ENCODE data around the gene LYPD6. TPM values are rescaled to one million over a fixed set of nuclear protein-coding genes. Genes with fewer than 3 reads are reported as not detected.
A peak's percentile ranks its signal among the peaks of the same experiment; 100 is the strongest.

Gene LYPD6
- total and polyA plus RNA-seq, 9 of the 15 experiments (the other 6 are each of a cell fraction or from before 2014, with no cell fraction given): not detected

DNA sequence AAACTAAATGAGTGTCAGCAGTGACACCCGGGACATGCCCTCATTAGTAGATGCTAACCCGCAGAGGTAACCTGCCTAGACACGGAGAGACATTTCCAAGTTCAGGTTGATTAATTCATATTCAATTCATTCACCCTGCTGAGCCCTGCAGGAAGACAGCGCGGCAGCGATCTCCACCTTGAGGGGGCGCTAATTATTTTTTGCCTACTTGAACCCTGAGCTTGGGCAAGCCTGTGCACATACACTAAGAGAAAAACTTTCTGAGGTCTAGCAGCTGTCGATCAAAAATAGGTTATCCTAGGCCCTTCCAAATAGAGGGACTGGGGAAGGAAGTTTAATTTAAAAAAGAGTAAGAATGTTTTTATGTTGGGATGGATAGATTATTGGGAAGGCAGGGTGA lies 1.3 kb upstream of the LYPD6 start:
- DNase-seq (ENCODE audit: extremely low read depth in 1 of 4, low spot score in 3 of 4) (no peak), ATAC-seq (no peak; the same call in 1 of the 3 replicates), FAIRE-seq (no peak)
- in situ Hi-C loops (cut with MboI) (no loop called here), intact Hi-C loops (cut with micrococcal nuclease) (no loop called here)
- no peak overlapping the region for H3K9ac ChIP-seq (ENCODE audit: insufficient read depth in 1 of 2, low read depth in 2 of 2, low read length in 2 of 2)
- H2AFZ ChIP-seq (ENCODE audit: low read depth, low read length): no peak overlapping the region
- TF ChIP-seq, protein P1, sequence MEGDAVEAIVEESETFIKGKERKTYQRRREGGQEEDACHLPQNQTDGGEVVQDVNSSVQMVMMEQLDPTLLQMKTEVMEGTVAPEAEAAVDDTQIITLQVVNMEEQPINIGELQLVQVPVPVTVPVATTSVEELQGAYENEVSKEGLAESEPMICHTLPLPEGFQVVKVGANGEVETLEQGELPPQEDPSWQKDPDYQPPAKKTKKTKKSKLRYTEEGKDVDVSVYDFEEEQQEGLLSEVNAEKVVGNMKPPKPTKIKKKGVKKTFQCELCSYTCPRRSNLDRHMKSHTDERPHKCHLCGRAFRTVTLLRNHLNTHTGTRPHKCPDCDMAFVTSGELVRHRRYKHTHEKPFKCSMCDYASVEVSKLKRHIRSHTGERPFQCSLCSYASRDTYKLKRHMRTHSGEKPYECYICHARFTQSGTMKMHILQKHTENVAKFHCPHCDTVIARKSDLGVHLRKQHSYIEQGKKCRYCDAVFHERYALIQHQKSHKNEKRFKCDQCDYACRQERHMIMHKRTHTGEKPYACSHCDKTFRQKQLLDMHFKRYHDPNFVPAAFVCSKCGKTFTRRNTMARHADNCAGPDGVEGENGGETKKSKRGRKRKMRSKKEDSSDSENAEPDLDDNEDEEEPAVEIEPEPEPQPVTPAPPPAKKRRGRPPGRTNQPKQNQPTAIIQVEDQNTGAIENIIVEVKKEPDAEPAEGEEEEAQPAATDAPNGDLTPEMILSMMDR (IDR thresholded peaks at IDR 0.05 in 2 of 3, conservative IDR thresholded peaks at IDR 0.05 in 1 of 3; ENCODE audit: insufficient read depth in 2 of 3, low read depth in 1 of 3, low read length in 3 of 3): 0 out of 6 replicates have a peak, but pooled peaks of 1 of the 3 experiments have one; percentile 7
- no peak for TF ChIP-seq ZNF431 (CRISPR knock-in tag; IDR thresholded peaks at IDR 0.05)
- no peak overlapping the region for H3K27ac ChIP-seq (ENCODE audit: extremely low read depth, low read depth, low read length)
- no peak overlapping the region for H3K4me3 ChIP-seq
- no peak overlapping the region for H3K4me2 ChIP-seq (ENCODE audit: insufficient read depth, low read length)
- BruUV-seq (replicated peaks): no TSS peak
- ChIA-PET POLR2A (no interaction called here), CTCF (ENCODE audit: low intra/inter-chr PET ratio) (no interaction called here)
- peaks cover 0 to 16% of the 10 kb centered on the region in 2 experiments; a peak in 2 of 5 replicates for H3K27me3 ChIP-seq (ENCODE audit: control insufficient read depth in 2 of 2, insufficient read depth in 2 of 2, low read length in 2 of 2)
- no peaks in the 10 kb centered on the region for H3K36me3 ChIP-seq (ENCODE audit: control insufficient read depth, insufficient read depth, low read length)
- no peaks in the 10 kb centered on the region for H3K9me1 ChIP-seq (ENCODE audit: control insufficient read depth, insufficient read depth, low read length)
- 8% methylated on average over 8 of the region's 8 CpGs for WGBS (ENCODE audit: insufficient coverage, low coverage, missing lambda C conversion rate)
- no peaks in the 10 kb centered on the region for H3K79me2 ChIP-seq (ENCODE audit: control insufficient read depth, insufficient read depth, low read length)
- H3K9me3 ChIP-seq (replicated peaks; ENCODE audit: control insufficient read depth, insufficient read depth, low read depth, low read length): no peaks in the 10 kb centered on the region
- H3K4me1 ChIP-seq (replicated peaks in 1 of 2; ENCODE audit: control insufficient read depth in 2 of 2, insufficient read depth in 2 of 2, low read length in 2 of 2): peaks cover 0 to 4% of the 10 kb centered on the region in 2 experiments; a peak in 1 of 5 replicates
- no peaks in the 10 kb centered on the region for H4K20me1 ChIP-seq (replicated peaks; ENCODE audit: control insufficient read depth, insufficient read depth, low read length)

DNA sequence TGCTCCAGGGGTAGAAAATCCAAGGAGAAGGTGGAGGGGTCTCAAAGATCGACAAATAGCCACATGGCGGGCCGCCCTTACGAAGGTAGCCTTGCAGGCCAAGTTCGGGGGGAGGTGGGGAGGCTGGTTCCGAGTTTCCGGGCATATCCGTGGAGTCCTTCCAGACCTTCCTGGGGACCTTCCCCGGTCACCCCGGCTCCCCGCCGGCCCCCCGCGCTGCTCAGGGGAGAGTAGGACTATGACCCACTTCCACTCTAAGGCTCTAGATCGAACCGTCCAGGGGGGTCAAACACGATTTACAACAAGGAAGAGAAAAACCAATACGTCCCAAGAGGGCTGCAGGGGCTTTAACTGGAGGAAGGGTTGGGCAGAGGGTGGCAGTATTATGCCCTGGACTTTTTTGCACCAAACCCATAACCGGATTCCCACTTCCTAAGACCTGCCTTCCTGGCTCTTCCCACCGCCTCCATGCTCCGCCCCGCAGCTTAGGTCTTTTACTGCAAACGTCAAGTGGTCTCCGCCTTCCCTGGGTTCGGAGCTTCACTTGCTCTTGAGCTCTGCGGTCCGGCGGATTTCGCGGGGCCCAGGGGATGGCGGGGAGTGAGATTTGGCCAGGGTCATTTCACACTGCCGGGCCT lies 779 bp upstream of the LYPD6 start:
- Histone ChIP-seq H3K27ac (ENCODE audit: extremely low read depth, low read depth, low read length) (no peak overlapping the region), H3K9me1 (ENCODE audit: control insufficient read depth, insufficient read depth, low read length) (no peaks in the 10 kb centered on the region), H4K20me1 (replicated peaks; ENCODE audit: control insufficient read depth, insufficient read depth, low read length) (no peaks in the 10 kb centered on the region), H3K4me2 (ENCODE audit: insufficient read depth, low read length) (no peak overlapping the region), H2AFZ (ENCODE audit: low read depth, low read length) (no peak overlapping the region), H3K36me3 (ENCODE audit: control insufficient read depth, insufficient read depth, low read length) (no peaks in the 10 kb centered on the region), H3K9me3 (replicated peaks; ENCODE audit: control insufficient read depth, insufficient read depth, low read depth, low read length) (no peaks in the 10 kb centered on the region), H3K4me3 (no peak overlapping the region), H3K27me3 (ENCODE audit: control insufficient read depth in 2 of 2, insufficient read depth in 2 of 2, low read length in 2 of 2) (peaks cover 0 to 16% of the 10 kb centered on the region in 2 experiments; a peak in 2 of 5 replicates), H3K9ac (ENCODE audit: insufficient read depth in 1 of 2, low read depth in 2 of 2, low read length in 2 of 2) (no peak overlapping the region), H3K4me1 (replicated peaks in 1 of 2; ENCODE audit: control insufficient read depth in 2 of 2, insufficient read depth in 2 of 2, low read length in 2 of 2) (peaks cover 0 to 4% of the 10 kb centered on the region in 2 experiments; a peak in 1 of 5 replicates), H3K79me2 (ENCODE audit: control insufficient read depth, insufficient read depth, low read length) (no peaks in the 10 kb centered on the region)
- no TSS peak for BruUV-seq (replicated peaks)
- ATAC-seq: peak; percentile 21; the same call in 2 of the 3 replicates
- ChIA-PET CTCF (ENCODE audit: low intra/inter-chr PET ratio) (no interaction called here), POLR2A (no interaction called here)
- WGBS (ENCODE audit: insufficient coverage, low coverage, missing lambda C conversion rate): 10% methylated on average over 32 of the region's 32 CpGs
- intact Hi-C loops (cut with micrococcal nuclease) (no loop called here), in situ Hi-C loops (cut with MboI) (no loop called here)
- DNase-seq (ENCODE audit: extremely low read depth in 1 of 4, low spot score in 3 of 4): no peak
- FAIRE-seq: no peak
- TF ChIP-seq ZNF707 (CRISPR knock-in tag; conservative IDR thresholded peaks at IDR 0.05): no peak
- no peak for TF ChIP-seq ZNF274 (IDR thresholded peaks at IDR 0.05; ENCODE audit: borderline replicate concordance, low read depth, low read length)
- TF ChIP-seq, protein P2, sequence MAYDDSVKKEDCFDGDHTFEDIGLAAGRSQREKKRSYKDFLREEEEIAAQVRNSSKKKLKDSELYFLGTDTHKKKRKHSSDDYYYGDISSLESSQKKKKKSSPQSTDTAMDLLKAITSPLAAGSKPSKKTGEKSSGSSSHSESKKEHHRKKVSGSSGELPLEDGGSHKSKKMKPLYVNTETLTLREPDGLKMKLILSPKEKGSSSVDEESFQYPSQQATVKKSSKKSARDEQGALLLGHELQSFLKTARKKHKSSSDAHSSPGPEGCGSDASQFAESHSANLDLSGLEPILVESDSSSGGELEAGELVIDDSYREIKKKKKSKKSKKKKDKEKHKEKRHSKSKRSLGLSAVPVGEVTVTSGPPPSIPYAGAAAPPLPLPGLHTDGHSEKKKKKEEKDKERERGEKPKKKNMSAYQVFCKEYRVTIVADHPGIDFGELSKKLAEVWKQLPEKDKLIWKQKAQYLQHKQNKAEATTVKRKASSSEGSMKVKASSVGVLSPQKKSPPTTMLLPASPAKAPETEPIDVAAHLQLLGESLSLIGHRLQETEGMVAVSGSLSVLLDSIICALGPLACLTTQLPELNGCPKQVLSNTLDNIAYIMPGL (CRISPR knock-in tag; IDR thresholded peaks at IDR 0.05): no peak
- TF ChIP-seq POLR3A (IDR thresholded peaks at IDR 0.05; ENCODE audit: borderline replicate concordance, extremely low read depth, insufficient read depth, insufficient read length): no peak
